ENCODE data around the gene PGAM5.

Gene PGAM5

GRCh38 chr12:132727091-132727794 lies 16.6 kb downstream of the PGAM5 start:
- no peak overlapping the region for H3K27ac Mint-ChIP-seq
- H3K36me3 Mint-ChIP-seq (ENCODE audit: low read depth) = peaks cover 78% of the 10 kb centered on the region
- no peak for TF ChIP-seq CTCF (IDR thresholded peaks at IDR 0.05; ENCODE audit: unreplicated experiment in 3 of 3)
- no peak overlapping the region for H3K4me3 Mint-ChIP-seq
- H3K27me3 Mint-ChIP-seq (ENCODE audit: low read depth) = no peaks in the 10 kb centered on the region
- no peaks in the 10 kb centered on the region for H3K4me1 Mint-ChIP-seq
- no peaks in the 10 kb centered on the region for H3K9me3 Mint-ChIP-seq

GRCh38 chr12:132728502-132728901 lies 17.9 kb downstream of the PGAM5 start:
- Mint-ChIP-seq H3K9me3 (no peaks in the 10 kb centered on the region), H3K27ac (no peak overlapping the region), H3K36me3 (ENCODE audit: low read depth) (peaks cover 85% of the 10 kb centered on the region), H3K4me3 (no peak overlapping the region), H3K4me1 (no peaks in the 10 kb centered on the region), H3K27me3 (ENCODE audit: low read depth) (no peaks in the 10 kb centered on the region)
- TF ChIP-seq CTCF (IDR thresholded peaks at IDR 0.05; ENCODE audit: unreplicated experiment in 3 of 3) = no peak

- H3K27me3 Mint-ChIP-seq (ENCODE audit: low read depth) = no peaks in the 10 kb centered on the region
- no peak for TF ChIP-seq CTCF (IDR thresholded peaks at IDR 0.05; ENCODE audit: unreplicated experiment in 3 of 3)
- H3K27ac Mint-ChIP-seq = no peak overlapping the region
- H3K4me3 Mint-ChIP-seq = no peak overlapping the region
- H3K36me3 Mint-ChIP-seq (ENCODE audit: low read depth) = peaks cover 89% of the 10 kb centered on the region
- H3K9me3 Mint-ChIP-seq = no peaks in the 10 kb centered on the region
- H3K4me1 Mint-ChIP-seq = no peaks in the 10 kb centered on the region
These were observed 19.1 kb downstream of the PGAM5 start for GRCh38 chr12:132729541-132730320.

GRCh38 chr12:132730353-132730752 lies 19.7 kb downstream of the PGAM5 start:
- no peak for TF ChIP-seq CTCF (IDR thresholded peaks at IDR 0.05; ENCODE audit: unreplicated experiment in 3 of 3)
- Mint-ChIP-seq H3K27ac (no peak overlapping the region), H3K4me1 (no peaks in the 10 kb centered on the region), H3K4me3 (no peak overlapping the region), H3K27me3 (ENCODE audit: low read depth) (no peaks in the 10 kb centered on the region), H3K36me3 (ENCODE audit: low read depth) (peaks cover 89% of the 10 kb centered on the region), H3K9me3 (no peaks in the 10 kb centered on the region)

GRCh38 chr12:132731574-132731973 lies 20.9 kb downstream of the PGAM5 start:
- H3K4me3 Mint-ChIP-seq = no peak overlapping the region
- TF ChIP-seq CTCF (IDR thresholded peaks at IDR 0.05; ENCODE audit: unreplicated experiment in 3 of 3) = no peak
- no peaks in the 10 kb centered on the region for H3K9me3 Mint-ChIP-seq
- no peak overlapping the region for H3K27ac Mint-ChIP-seq
- no peaks in the 10 kb centered on the region for H3K4me1 Mint-ChIP-seq
- no peaks in the 10 kb centered on the region for H3K27me3 Mint-ChIP-seq (ENCODE audit: low read depth)
- H3K36me3 Mint-ChIP-seq (ENCODE audit: low read depth) = peaks cover 86% of the 10 kb centered on the region
